ENCODE data around the gene C19orf25.

Gene C19orf25

GRCh38 chr19:1495799-1496713 is 17.0 kb upstream of the C19orf25 start:
- no peak for DNase-seq

GRCh38 chr19:1495051-1495798 is 16.2 kb upstream of the C19orf25 start:
- DNase-seq, result no peak

- no peak for DNase-seq
Measured at GRCh38 chr19:1494115-1494815, 15.2 kb upstream of the C19orf25 start.

GRCh38 chr19:1492474-1493006 is 13.5 kb upstream of the C19orf25 start:
- DNase-seq, result no peak

- DNase-seq, result no peak
Measured at GRCh38 chr19:1491849-1492170, 12.8 kb upstream of the C19orf25 start.

GRCh38 chr19:1491114-1491848 is 12.3 kb upstream of the C19orf25 start, which contains the start of gene REEP6:
Gene REEP6, plus strand, starts transcription at chr19:1491181. Its CDS starts 89 bp downstream, at chr19:1491270.
- no peak for DNase-seq

GRCh38 chr19:1490311-1491113 is 11.5 kb upstream of the C19orf25 start, which contains the start of gene PCSK4:
Gene PCSK4, minus strand, starts transcription at chr19:1490350. Its CDS starts 4 bp downstream, at chr19:1490346.
- peak; percentile 98 for DNase-seq

GRCh38 chr19:1489463-1490310 is 10.7 kb upstream of the C19orf25 start:
- DNase-seq, result no peak

GRCh38 chr19:1488282-1488601 is 9.2 kb upstream of the C19orf25 start:
- no peak for DNase-seq

- DNase-seq, result no peak
Measured at GRCh38 chr19:1487576-1488281, 8.7 kb upstream of the C19orf25 start.

GRCh38 chr19:1486720-1487575 is 7.9 kb upstream of the C19orf25 start:
- no peak for DNase-seq

GRCh38 chr19:1483979-1484428 is 5.0 kb upstream of the C19orf25 start:
- no peak for DNase-seq

GRCh38 chr19:1483131-1483978 is 4.3 kb upstream of the C19orf25 start:
- no peak for DNase-seq

GRCh38 chr19:1482361-1483130 is 3.5 kb upstream of the C19orf25 start:
- DNase-seq, result no peak

- DNase-seq, result no peak
Measured at GRCh38 chr19:1481893-1482360, 2.9 kb upstream of the C19orf25 start.

GRCh38 chr19:1481224-1481892 is 2.3 kb upstream of the C19orf25 start:
- DNase-seq, result no peak
